Parathyroid adenoma (tissue), 2 donors: ENCODE measurements around the gene PAQR5.
"Not testable (repeated sequence)": the region's sequence is repeated elsewhere in the genome, so short reads cannot be mapped to it uniquely, and the experiment has no call there.

Source experiments
- H2AFZ ChIP-seq: fragments of 300-600 bp; sonication (generic); one replicate; pipeline ENCODE4 v1.7.0; 2017; ENCODE audit warnings: antibody characterized with exemption, mild to moderate bottlenecking
- H3K27ac ChIP-seq: fragments of 300-600 bp; sonication (generic); one replicate; pipeline ENCODE4 v1.7.0; 2017
- H3K27me3 ChIP-seq: fragments of 300-600 bp; sonication (generic); one replicate; pipeline ENCODE4 v1.7.0; 2017; ENCODE audit warnings: low read length; ENCODE audit not compliant: control insufficient read depth, insufficient read depth
- H3K36me3 ChIP-seq: fragments of 300-600 bp; sonication (generic); one replicate; pipeline ENCODE4 v1.7.0; 2017; ENCODE audit warnings: low read length; ENCODE audit not compliant: control insufficient read depth, insufficient read depth
- H3K4me1 ChIP-seq: fragments of 300-600 bp; sonication (generic); one replicate; pipeline ENCODE4 v1.7.0; 2017; ENCODE audit warnings: control low read depth
- H3K4me2 ChIP-seq: fragments of 300-600 bp; sonication (generic); one replicate; pipeline ENCODE4 v1.7.0; 2017; ENCODE audit warnings: low read length
- H3K4me3 ChIP-seq: fragments of 300-600 bp; sonication (generic); one replicate; pipeline ENCODE4 v1.7.0; 2017; ENCODE audit warnings: low read depth, low read length
- H3K79me2 ChIP-seq: fragments of 300-600 bp; sonication (generic); one replicate; pipeline ENCODE4 v1.7.0; 2017; ENCODE audit warnings: control low read depth
- H3K9ac ChIP-seq: fragments of 300-600 bp; sonication (generic); one replicate; pipeline ENCODE4 v1.7.0; 2017; ENCODE audit warnings: mild to moderate bottlenecking
- H3K9me3 ChIP-seq: fragments of 300-600 bp; sonication (generic); one replicate; pipeline ENCODE4 v1.7.0; 2017; ENCODE audit warnings: low read length; ENCODE audit not compliant: control insufficient read depth
- CTCF ChIP-seq: fragments of 300-600 bp; sonication (generic); IDR thresholded peaks from one replicate; pipeline ENCODE4 v1.7.0; 2017; ENCODE audit warnings: antibody characterized with exemption, mild to moderate bottlenecking
- donor health status: primary hyperparathyroidism.

The PAQR5 gene

DNA sequence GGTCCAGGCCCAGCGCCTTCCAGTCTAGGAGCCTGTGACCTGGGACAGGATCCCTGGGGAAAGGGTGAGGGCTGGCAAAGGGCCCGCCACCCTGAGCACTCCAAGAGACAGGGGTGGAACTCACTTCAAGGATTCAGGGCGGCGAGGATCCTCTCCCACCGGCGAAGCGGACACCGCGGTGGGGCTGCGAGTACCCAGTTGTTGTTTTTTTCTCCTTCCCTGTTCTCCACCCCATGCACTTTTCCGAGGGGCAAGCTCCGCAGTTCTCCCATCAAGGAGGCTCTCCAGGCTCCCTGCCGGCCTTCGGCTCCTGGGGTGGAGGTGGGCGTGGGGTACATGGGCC, 387 bp upstream of the PAQR5 start:
- Histone ChIP-seq H3K4me1 (peaks cover 4% of the 10 kb centered on the region), H2AFZ (peak overlapping the region; percentile 81), H3K27me3 (no peaks in the 10 kb centered on the region), H3K4me3 (peak overlapping the region; percentile 47), H3K9me3 (no peaks in the 10 kb centered on the region), H3K27ac (peak overlapping the region; percentile 55), H3K36me3 (no peaks in the 10 kb centered on the region), H3K4me2 (peak overlapping the region; percentile 66), H3K9ac (no peak overlapping the region), H3K79me2 (peaks cover 12% of the 10 kb centered on the region)
- no peak for TF ChIP-seq CTCF

DNA sequence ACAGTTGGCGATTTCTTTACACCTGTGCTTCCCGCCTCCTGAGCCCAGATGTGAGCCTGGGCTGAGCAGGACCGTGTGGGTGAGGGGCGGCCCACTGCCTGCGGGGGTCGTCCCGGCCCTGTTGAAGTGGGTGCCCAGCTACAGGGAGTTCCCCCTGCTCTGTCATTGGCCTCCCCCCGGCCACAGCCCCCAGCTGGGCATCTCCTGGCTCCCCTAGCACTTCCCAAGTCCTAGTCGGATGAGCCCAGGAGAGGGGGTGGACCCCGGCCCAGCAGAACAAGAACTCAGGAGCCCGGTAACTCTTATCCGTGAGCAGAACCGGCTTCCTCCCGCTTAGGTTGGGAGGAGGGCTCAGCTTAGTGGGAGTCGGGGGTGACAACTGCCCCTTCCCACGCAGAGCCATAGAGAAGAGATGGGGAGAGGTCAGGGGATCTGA, 757 bp downstream of the PAQR5 start:
- H3K79me2 ChIP-seq, result peaks cover 12% of the 10 kb centered on the region
- no peak overlapping the region for H2AFZ ChIP-seq
- H3K4me1 ChIP-seq, result peaks cover 4% of the 10 kb centered on the region
- peak overlapping the region; percentile 66 for H3K4me2 ChIP-seq
- no peaks in the 10 kb centered on the region for H3K36me3 ChIP-seq
- no peak for TF ChIP-seq CTCF
- no peaks in the 10 kb centered on the region for H3K9me3 ChIP-seq
- H3K27ac ChIP-seq, result peak overlapping the region; percentile 54
- H3K27me3 ChIP-seq, result no peaks in the 10 kb centered on the region
- peak overlapping the region; percentile 47 for H3K4me3 ChIP-seq
- H3K9ac ChIP-seq, result no peak overlapping the region

GRCh38 chr15:69299943-69300588, 1.4 kb downstream of the PAQR5 start:
- Histone ChIP-seq H3K4me3 (peak overlapping the region; percentile 47), H3K27me3 (no peaks in the 10 kb centered on the region), H3K79me2 (peaks cover 12% of the 10 kb centered on the region), H3K27ac (peak overlapping the region; percentile 54), H3K4me2 (peak overlapping the region; percentile 66), H2AFZ (no peak overlapping the region), H3K9ac (no peak overlapping the region), H3K4me1 (peaks cover 4% of the 10 kb centered on the region), H3K9me3 (no peaks in the 10 kb centered on the region), H3K36me3 (no peaks in the 10 kb centered on the region)
- TF ChIP-seq CTCF, result no peak

GRCh38 chr15:69301101-69301500, 2.4 kb downstream of the PAQR5 start:
- H2AFZ ChIP-seq, H3K4me3 ChIP-seq, H3K36me3 ChIP-seq, H3K4me1 ChIP-seq, H3K27me3 ChIP-seq, H3K9me3 ChIP-seq, H3K9ac ChIP-seq, H3K4me2 ChIP-seq, H3K27ac ChIP-seq: not testable (repeated sequence)
- peaks cover 12% of the 10 kb centered on the region for H3K79me2 ChIP-seq

GRCh38 chr15:69302087-69302486, 3.4 kb downstream of the PAQR5 start:
- not testable (repeated sequence) for H3K4me3 ChIP-seq, H2AFZ ChIP-seq, H3K4me1 ChIP-seq, H3K36me3 ChIP-seq, H3K27me3 ChIP-seq, H3K9ac ChIP-seq, H3K27ac ChIP-seq, H3K4me2 ChIP-seq, H3K9me3 ChIP-seq
- peaks cover 12% of the 10 kb centered on the region for H3K79me2 ChIP-seq

GRCh38 chr15:69302929-69303328, 4.2 kb downstream of the PAQR5 start:
- H3K4me1 ChIP-seq, result peaks cover 3% of the 10 kb centered on the region
- H2AFZ ChIP-seq, result no peak overlapping the region
- TF ChIP-seq CTCF, result no peak
- no peak overlapping the region for H3K9ac ChIP-seq
- H3K36me3 ChIP-seq, result no peaks in the 10 kb centered on the region
- no peak overlapping the region for H3K27ac ChIP-seq
- H3K4me2 ChIP-seq, result no peak overlapping the region
- no peaks in the 10 kb centered on the region for H3K27me3 ChIP-seq
- no peaks in the 10 kb centered on the region for H3K9me3 ChIP-seq
- peaks cover 16% of the 10 kb centered on the region for H3K79me2 ChIP-seq
- no peak overlapping the region for H3K4me3 ChIP-seq
